Measurements from ENCODE around the gene TEX12.
A peak's percentile ranks its signal among the peaks of the same experiment; 100 is the strongest.

Gene TEX12

DNA sequence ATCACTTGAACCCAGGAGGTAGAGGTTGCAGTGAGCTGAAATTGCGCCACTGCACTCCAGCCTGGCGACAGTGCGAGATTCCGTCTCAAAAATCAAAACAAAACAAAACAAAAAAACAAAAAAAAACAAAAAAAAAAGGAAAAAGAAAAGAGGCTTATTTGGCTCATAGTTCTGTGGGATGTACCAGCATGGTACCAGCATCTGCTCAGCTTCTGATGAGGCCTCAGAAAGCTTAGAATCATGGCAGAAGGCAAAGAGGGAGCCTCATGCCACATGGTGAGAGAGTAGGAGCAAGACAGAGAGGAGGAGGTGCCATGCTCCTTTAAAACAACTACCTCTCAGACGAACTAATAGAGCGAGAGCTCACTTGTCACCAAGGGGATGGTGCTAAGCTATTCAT is 48.4 kb downstream of the TEX12 start:
- no peak for DNase-seq

- no peak for DNase-seq
Observed at GRCh38 chr11:112216561-112217105, 49.5 kb downstream of the TEX12 start.

GRCh38 chr11:112219476-112220232 is 52.5 kb downstream of the TEX12 start:
- peak; percentile 59 to 81 for DNase-seq

DNA sequence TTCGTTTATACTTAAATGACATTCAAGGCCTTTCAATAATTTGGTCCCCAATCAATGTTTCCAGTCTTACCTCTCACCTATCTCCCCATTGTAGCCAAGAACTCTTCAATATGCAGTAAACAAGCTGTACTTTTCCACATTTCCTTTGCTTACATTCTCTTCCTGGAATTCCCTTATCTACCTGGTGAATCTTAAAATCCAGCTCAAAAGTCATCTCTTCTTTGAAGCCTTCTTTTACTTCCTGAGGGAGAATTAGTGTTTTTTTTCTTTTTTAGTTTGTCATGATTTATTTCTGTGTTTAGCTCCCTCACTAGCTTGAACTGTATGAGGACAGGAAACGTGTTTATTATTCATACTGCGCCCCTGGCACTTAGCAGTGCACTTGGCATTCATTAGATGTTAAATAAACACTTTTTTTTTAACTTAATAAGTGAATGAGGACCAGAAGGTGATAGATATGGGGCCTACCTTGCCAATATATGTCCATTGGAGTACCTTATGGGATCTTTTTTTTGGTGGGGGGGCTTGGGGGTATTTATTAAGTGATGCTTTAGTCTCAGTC is 54.2 kb downstream of the TEX12 start:
- DNase-seq, result no peak

Measured in CD4-positive, alpha-beta T cell treated with Interleukin-1 beta for 1 hour (primary cell).